GM21723 (cell line): ENCODE results near the gene NTSR2.

Experiments used
- ATAC-seq: cut with Tn5 transposase; IDR thresholded peaks from one replicate; pipeline ENCODE4 v1.9.1; 2021; ENCODE audit warnings: mild to moderate bottlenecking, moderate library complexity; ENCODE audit not compliant: unreplicated experiment

Gene NTSR2

GRCh38 chr2:11669454-11670291 lies at the start of gene NTSR2:
NTSR2 (minus strand) TSS chr2:11670195; CDS start chr2:11670129, 66 bp downstream.
- no peak for ATAC-seq

- no peak for ATAC-seq
Measured at GRCh38 chr2:11719230-11719977, 49.4 kb upstream of the NTSR2 start.

- no peak for ATAC-seq
Measured at GRCh38 chr2:11718606-11719005, 48.6 kb upstream of the NTSR2 start.

GRCh38 chr2:11717623-11718022 lies 47.6 kb upstream of the NTSR2 start:
- ATAC-seq = no peak

GRCh38 chr2:11716689-11717321 lies 46.8 kb upstream of the NTSR2 start:
- ATAC-seq = no peak

GRCh38 chr2:11715987-11716652 lies 46.1 kb upstream of the NTSR2 start:
- ATAC-seq = no peak

GRCh38 chr2:11713815-11714214 lies 43.8 kb upstream of the NTSR2 start:
- ATAC-seq = no peak

GRCh38 chr2:11712866-11713265 lies 42.9 kb upstream of the NTSR2 start:
- ATAC-seq = no peak

- ATAC-seq = no peak
Measured at GRCh38 chr2:11711751-11712150, 41.8 kb upstream of the NTSR2 start.

GRCh38 chr2:11711354-11711716 lies 41.3 kb upstream of the NTSR2 start:
- ATAC-seq = no peak

GRCh38 chr2:11710632-11711353 lies 40.8 kb upstream of the NTSR2 start:
- ATAC-seq = no peak

- ATAC-seq = no peak
Measured at GRCh38 chr2:11710210-11710609, 40.2 kb upstream of the NTSR2 start.

- no peak for ATAC-seq
Measured at GRCh38 chr2:11709293-11709692, 39.3 kb upstream of the NTSR2 start.

- no peak for ATAC-seq
Measured at GRCh38 chr2:11708106-11708505, 38.1 kb upstream of the NTSR2 start.

GRCh38 chr2:11705711-11706110 lies 35.7 kb upstream of the NTSR2 start:
- ATAC-seq = no peak

GRCh38 chr2:11705063-11705462 lies 35.1 kb upstream of the NTSR2 start:
- ATAC-seq = no peak

- no peak for ATAC-seq
Measured at GRCh38 chr2:11703700-11704099, 33.7 kb upstream of the NTSR2 start.

- no peak for ATAC-seq
Measured at GRCh38 chr2:11702946-11703345, 33.0 kb upstream of the NTSR2 start.

GRCh38 chr2:11701751-11702301 lies 31.8 kb upstream of the NTSR2 start:
- no peak for ATAC-seq

- ATAC-seq = no peak
Measured at GRCh38 chr2:11701206-11701605, 31.2 kb upstream of the NTSR2 start.
